ENCODE measurements around the gene FARS2. TPM values are rescaled to one million over a fixed set of nuclear protein-coding genes. Genes with fewer than 3 reads are reported as not detected.

Gene FARS2
- total and polyA plus RNA-seq, 2 experiments from 2014 or later = 9.9 to 15.4 TPM

DNA sequence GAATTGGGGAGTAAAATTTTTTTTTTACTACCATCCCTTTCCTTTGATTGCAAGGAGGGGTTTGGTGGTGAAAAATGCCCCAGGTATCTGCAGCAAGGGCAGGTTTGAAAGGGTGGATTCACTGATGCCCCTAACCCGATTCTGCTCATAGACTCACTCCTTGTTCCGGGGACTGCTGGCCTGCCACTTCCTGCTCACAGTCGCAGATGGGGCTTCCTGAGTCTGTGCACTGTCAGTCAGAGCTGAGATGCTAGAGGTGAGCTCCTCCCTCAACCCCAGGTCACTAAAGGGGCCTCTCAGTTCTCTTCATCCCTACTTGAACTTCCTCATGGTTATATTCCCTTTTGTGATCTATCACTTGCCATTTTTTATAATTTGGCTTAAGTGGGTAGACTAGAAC lies 357.9 kb downstream of the FARS2 start:
- Histone ChIP-seq H3K9me2 (replicated peaks; ENCODE audit: insufficient read depth) (no peaks in the 10 kb centered on the region), H3K4me1 (ENCODE audit: insufficient read depth) (no peaks in the 10 kb centered on the region), H3K27ac (no peak overlapping the region), H3K4me3 (no peak overlapping the region), H3K9me3 (ENCODE audit: low read depth) (no peaks in the 10 kb centered on the region), H2AFZ (no peak overlapping the region), H3K36me3 (replicated peaks; ENCODE audit: insufficient read depth, low read depth) (no peaks in the 10 kb centered on the region), H3K4me2 (no peak overlapping the region), H3K27me3 (no peaks in the 10 kb centered on the region), H3K79me2 (no peaks in the 10 kb centered on the region), H4K20me1 (ENCODE audit: insufficient read depth, poor library complexity, severe bottlenecking) (no peaks in the 10 kb centered on the region)
- WGBS (ENCODE audit: low lambda C conversion rate, missing lambda C conversion rate) = 92% methylated on average over 3 of the region's 3 CpGs
- TF ChIP-seq EZH2 (IDR thresholded peaks at IDR 0.05; ENCODE audit: borderline replicate concordance) = no peak
- no peak for TF ChIP-seq EZH2phosphoT487 (IDR thresholded peaks at IDR 0.05; ENCODE audit: low read depth, severe bottlenecking, unreplicated experiment)
- TF ChIP-seq, protein P1, sequence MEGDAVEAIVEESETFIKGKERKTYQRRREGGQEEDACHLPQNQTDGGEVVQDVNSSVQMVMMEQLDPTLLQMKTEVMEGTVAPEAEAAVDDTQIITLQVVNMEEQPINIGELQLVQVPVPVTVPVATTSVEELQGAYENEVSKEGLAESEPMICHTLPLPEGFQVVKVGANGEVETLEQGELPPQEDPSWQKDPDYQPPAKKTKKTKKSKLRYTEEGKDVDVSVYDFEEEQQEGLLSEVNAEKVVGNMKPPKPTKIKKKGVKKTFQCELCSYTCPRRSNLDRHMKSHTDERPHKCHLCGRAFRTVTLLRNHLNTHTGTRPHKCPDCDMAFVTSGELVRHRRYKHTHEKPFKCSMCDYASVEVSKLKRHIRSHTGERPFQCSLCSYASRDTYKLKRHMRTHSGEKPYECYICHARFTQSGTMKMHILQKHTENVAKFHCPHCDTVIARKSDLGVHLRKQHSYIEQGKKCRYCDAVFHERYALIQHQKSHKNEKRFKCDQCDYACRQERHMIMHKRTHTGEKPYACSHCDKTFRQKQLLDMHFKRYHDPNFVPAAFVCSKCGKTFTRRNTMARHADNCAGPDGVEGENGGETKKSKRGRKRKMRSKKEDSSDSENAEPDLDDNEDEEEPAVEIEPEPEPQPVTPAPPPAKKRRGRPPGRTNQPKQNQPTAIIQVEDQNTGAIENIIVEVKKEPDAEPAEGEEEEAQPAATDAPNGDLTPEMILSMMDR (IDR thresholded peaks at IDR 0.05; ENCODE audit: poor library complexity) = no peak
- no peak for DNase-seq (ENCODE audit: low spot score)

- no peaks in the 10 kb centered on the region for H3K9me2 ChIP-seq (replicated peaks; ENCODE audit: insufficient read depth)
- H3K27ac ChIP-seq = no peak overlapping the region
- no peak overlapping the region for H3K4me3 ChIP-seq
- H3K36me3 ChIP-seq (replicated peaks; ENCODE audit: insufficient read depth, low read depth) = no peaks in the 10 kb centered on the region
- H3K79me2 ChIP-seq = no peaks in the 10 kb centered on the region
- TF ChIP-seq EZH2phosphoT487 (IDR thresholded peaks at IDR 0.05; ENCODE audit: low read depth, severe bottlenecking, unreplicated experiment) (no peak), EZH2 (IDR thresholded peaks at IDR 0.05; ENCODE audit: borderline replicate concordance) (no peak)
- TF ChIP-seq, protein P1 (IDR thresholded peaks at IDR 0.05; ENCODE audit: poor library complexity) = no peak
- H3K4me1 ChIP-seq (ENCODE audit: insufficient read depth) = no peaks in the 10 kb centered on the region
- no peak for DNase-seq (ENCODE audit: low spot score)
- H4K20me1 ChIP-seq (ENCODE audit: insufficient read depth, poor library complexity, severe bottlenecking) = no peaks in the 10 kb centered on the region
- H2AFZ ChIP-seq = no peak overlapping the region
- no peaks in the 10 kb centered on the region for H3K27me3 ChIP-seq
- no peaks in the 10 kb centered on the region for H3K9me3 ChIP-seq (ENCODE audit: low read depth)
- no peak overlapping the region for H3K4me2 ChIP-seq
- 87% methylated on average over 10 of the region's 10 CpGs for WGBS (ENCODE audit: low lambda C conversion rate, missing lambda C conversion rate)
Measured at GRCh38 chr6:5622276-5623005, 361.1 kb downstream of the FARS2 start.

GRCh38 chr6:5623769-5624168 lies 362.5 kb downstream of the FARS2 start:
- H3K79me2 ChIP-seq = no peaks in the 10 kb centered on the region
- WGBS (ENCODE audit: low lambda C conversion rate, missing lambda C conversion rate) = 93% methylated on average over 2 of the region's 2 CpGs

More at GRCh38 chr6:5623769-5624168, 362.5 kb downstream of the FARS2 start:
- no peak overlapping the region for H2AFZ ChIP-seq
- H3K9me3 ChIP-seq (ENCODE audit: low read depth) = no peaks in the 10 kb centered on the region
- TF ChIP-seq EZH2phosphoT487 (IDR thresholded peaks at IDR 0.05; ENCODE audit: low read depth, severe bottlenecking, unreplicated experiment) = no peak
- TF ChIP-seq, protein P1 (IDR thresholded peaks at IDR 0.05; ENCODE audit: poor library complexity) = no peak
- no peak for TF ChIP-seq EZH2 (IDR thresholded peaks at IDR 0.05; ENCODE audit: borderline replicate concordance)
- no peak overlapping the region for H3K4me2 ChIP-seq
- no peak for DNase-seq (ENCODE audit: low spot score)
- no peaks in the 10 kb centered on the region for H3K9me2 ChIP-seq (replicated peaks; ENCODE audit: insufficient read depth)
- no peak overlapping the region for H3K4me3 ChIP-seq
- H3K36me3 ChIP-seq (replicated peaks; ENCODE audit: insufficient read depth, low read depth) = no peaks in the 10 kb centered on the region
- no peak overlapping the region for H3K27ac ChIP-seq
- no peaks in the 10 kb centered on the region for H3K4me1 ChIP-seq (ENCODE audit: insufficient read depth)
- H3K27me3 ChIP-seq = no peaks in the 10 kb centered on the region
- H4K20me1 ChIP-seq (ENCODE audit: insufficient read depth, poor library complexity, severe bottlenecking) = no peaks in the 10 kb centered on the region

All from hepatocyte (in vitro differentiated cells).